ENCODE measurements around the gene CRIP2.
A peak's percentile ranks its signal among the peaks of the same experiment; 100 is the strongest.

CRIP2 gene

DNA sequence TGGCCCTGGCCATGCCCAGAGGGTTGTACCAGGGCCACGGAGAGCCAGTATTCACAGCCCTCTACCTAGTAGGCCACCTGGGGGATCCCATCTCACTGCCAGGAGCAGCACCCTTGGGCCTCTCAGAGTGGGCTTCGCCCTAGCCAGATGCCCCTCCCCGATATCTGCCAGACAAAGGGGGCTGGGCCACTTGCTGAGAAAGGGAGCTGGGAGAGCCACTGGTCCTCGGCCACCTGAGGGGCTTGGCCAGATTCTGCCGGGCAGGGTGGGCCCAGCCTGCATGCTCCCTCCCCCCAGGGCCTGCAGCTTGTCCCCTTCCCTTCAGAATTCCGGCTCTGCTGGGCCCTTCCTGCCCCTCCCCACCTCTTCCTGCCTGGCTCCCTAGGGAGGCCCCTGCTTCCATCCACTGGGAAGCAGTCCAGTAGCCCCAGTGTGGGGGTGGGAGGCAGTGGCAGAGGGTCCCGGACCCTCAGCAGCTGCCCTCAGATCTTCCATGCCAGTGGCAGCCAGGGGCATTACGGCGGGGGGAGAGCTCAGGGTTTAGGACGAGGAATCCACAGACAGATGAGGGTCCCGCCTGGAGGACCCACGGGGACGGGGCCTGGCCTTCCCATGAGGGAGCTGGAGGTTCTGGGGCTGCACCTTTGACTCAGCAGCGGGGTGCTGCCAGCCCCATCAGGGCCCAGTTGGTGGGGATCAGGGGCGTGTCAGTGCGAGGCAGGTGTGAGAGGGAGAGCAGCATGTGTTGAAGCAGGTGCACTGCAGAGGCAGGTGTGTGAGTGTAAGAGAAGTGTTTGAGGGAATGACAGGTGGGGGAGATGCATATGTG, 2.4 kb downstream of the CRIP2 start:
- H3K27ac ChIP-seq: no peak overlapping the region
- no peak for TF ChIP-seq CTCF (conservative IDR thresholded peaks at IDR 0.05; ENCODE audit: low read depth, low read length)
- H3K4me3 ChIP-seq (IDR thresholded peaks at IDR 0.05; ENCODE audit: insufficient read depth, low read depth, low read length): no peak overlapping the region
- H3K27me3 ChIP-seq (ENCODE audit: insufficient read depth, low read depth): peaks cover 54% of the 10 kb centered on the region
- H4K20me1 ChIP-seq (ENCODE audit: insufficient read depth): no peaks in the 10 kb centered on the region
- H3K79me2 ChIP-seq (ENCODE audit: insufficient read depth, low read depth): no peaks in the 10 kb centered on the region
- H3K4me2 ChIP-seq: no peak overlapping the region
- H3K36me3 ChIP-seq (ENCODE audit: insufficient read depth): no peaks in the 10 kb centered on the region
- H3K9ac ChIP-seq: no peak overlapping the region
- no peak overlapping the region for H2AFZ ChIP-seq (ENCODE audit: low read depth)
- H3K4me1 ChIP-seq (ENCODE audit: low read depth, poor library complexity, severe bottlenecking): peaks cover 39% of the 10 kb centered on the region

GRCh38 chr14:105477660-105478397, 3.2 kb downstream of the CRIP2 start:
- Histone ChIP-seq H4K20me1 (ENCODE audit: insufficient read depth) (no peaks in the 10 kb centered on the region), H2AFZ (ENCODE audit: low read depth) (peak overlapping the region; percentile 22; the same call in 1 of the 2 replicates), H3K4me2 (peak overlapping the region; percentile 39; the same call in 1 of the 2 replicates), H3K27me3 (ENCODE audit: insufficient read depth, low read depth) (peaks cover 54% of the 10 kb centered on the region), H3K4me1 (ENCODE audit: low read depth, poor library complexity, severe bottlenecking) (peaks cover 47% of the 10 kb centered on the region), H3K79me2 (ENCODE audit: insufficient read depth, low read depth) (no peaks in the 10 kb centered on the region), H3K36me3 (ENCODE audit: insufficient read depth) (no peaks in the 10 kb centered on the region), H3K9ac (no peak overlapping the region), H3K4me3 (IDR thresholded peaks at IDR 0.05; ENCODE audit: insufficient read depth, low read depth, low read length) (no peak overlapping the region), H3K27ac (no peak overlapping the region)
- no peak for TF ChIP-seq CTCF (conservative IDR thresholded peaks at IDR 0.05; ENCODE audit: low read depth, low read length)

GRCh38 chr14:105478398-105479251, 4.0 kb downstream of the CRIP2 start:
- Histone ChIP-seq H4K20me1 (ENCODE audit: insufficient read depth) (no peaks in the 10 kb centered on the region), H2AFZ (ENCODE audit: low read depth) (peak overlapping the region; percentile 22; the same call in 1 of the 2 replicates), H3K79me2 (ENCODE audit: insufficient read depth, low read depth) (no peaks in the 10 kb centered on the region), H3K4me1 (ENCODE audit: low read depth, poor library complexity, severe bottlenecking) (peaks cover 44% of the 10 kb centered on the region), H3K36me3 (ENCODE audit: insufficient read depth) (no peaks in the 10 kb centered on the region), H3K27ac (no peak overlapping the region), H3K9ac (no peak overlapping the region), H3K4me3 (IDR thresholded peaks at IDR 0.05; ENCODE audit: insufficient read depth, low read depth, low read length) (no peak overlapping the region), H3K4me2 (peak overlapping the region; percentile 39; the same call in 1 of the 2 replicates), H3K27me3 (ENCODE audit: insufficient read depth, low read depth) (peaks cover 54% of the 10 kb centered on the region)
- no peak for TF ChIP-seq CTCF (conservative IDR thresholded peaks at IDR 0.05; ENCODE audit: low read depth, low read length)

DNA sequence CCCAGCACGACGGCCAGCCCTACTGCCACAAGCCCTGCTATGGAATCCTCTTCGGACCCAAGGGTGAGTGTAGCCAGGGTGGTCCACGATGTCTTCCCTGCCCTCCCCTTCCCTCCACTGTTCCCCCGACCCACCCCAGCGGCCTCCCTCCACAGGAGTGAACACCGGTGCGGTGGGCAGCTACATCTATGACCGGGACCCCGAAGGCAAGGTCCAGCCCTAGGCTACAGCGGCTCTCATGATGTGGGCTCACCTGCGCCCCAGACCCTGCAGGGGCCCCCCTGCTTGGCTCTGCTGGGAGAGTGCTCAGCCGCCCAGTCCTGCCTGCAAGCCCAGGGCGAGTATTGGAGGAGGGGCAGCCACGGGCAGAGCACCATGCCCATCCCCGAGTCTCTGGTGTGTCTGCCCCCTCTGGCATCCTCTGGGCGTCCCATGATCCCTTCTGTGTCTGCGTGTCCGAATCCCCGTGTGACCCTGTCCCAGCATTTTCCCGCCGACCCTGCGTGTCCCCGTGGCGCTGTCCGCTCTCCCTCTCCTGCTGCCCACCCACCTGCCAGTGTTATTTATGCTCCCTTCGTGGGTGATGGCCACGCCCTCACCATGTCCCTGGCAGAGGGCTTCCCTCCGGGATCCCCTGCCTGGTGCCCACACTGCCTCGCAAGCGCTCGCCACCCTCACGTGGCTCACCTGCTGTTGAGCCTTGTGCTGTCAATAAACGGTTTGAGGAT, 5.0 kb downstream of the CRIP2 start:
- H3K4me3 ChIP-seq (IDR thresholded peaks at IDR 0.05; ENCODE audit: insufficient read depth, low read depth, low read length): no peak overlapping the region
- H3K36me3 ChIP-seq (ENCODE audit: insufficient read depth): no peaks in the 10 kb centered on the region
- no peaks in the 10 kb centered on the region for H4K20me1 ChIP-seq (ENCODE audit: insufficient read depth)
- no peaks in the 10 kb centered on the region for H3K79me2 ChIP-seq (ENCODE audit: insufficient read depth, low read depth)
- TF ChIP-seq CTCF (conservative IDR thresholded peaks at IDR 0.05; ENCODE audit: low read depth, low read length): no peak
- H3K27me3 ChIP-seq (ENCODE audit: insufficient read depth, low read depth): peaks cover 54% of the 10 kb centered on the region
- H2AFZ ChIP-seq (ENCODE audit: low read depth): no peak overlapping the region
- peak overlapping the region; percentile 25; the same call in 1 of the 2 replicates for H3K4me2 ChIP-seq
- H3K27ac ChIP-seq: no peak overlapping the region
- no peak overlapping the region for H3K9ac ChIP-seq
- H3K4me1 ChIP-seq (ENCODE audit: low read depth, poor library complexity, severe bottlenecking): peaks cover 43% of the 10 kb centered on the region

Measured in KMS-11 (cell line).